GM12892 (cell line): Measurements from ENCODE around the gene NSUN6.

Experiments
- POLR2A ChIP-seq: IDR thresholded peaks from 2 replicates; pipeline ENCODE4 v1.6.1; 2011; ENCODE audit warnings: low read depth, low read length, control low read depth
- POLR2AphosphoS5 ChIP-seq: IDR thresholded peaks from 2 replicates; pipeline ENCODE4 v1.6.1; 2011; ENCODE audit warnings: low read depth, low read length, control low read depth
- TAF1 ChIP-seq: IDR thresholded peaks from 2 replicates; pipeline ENCODE4 v1.6.1; 2011; ENCODE audit warnings: low read depth, mild to moderate bottlenecking, control low read depth, low read length, borderline replicate concordance

DNA sequence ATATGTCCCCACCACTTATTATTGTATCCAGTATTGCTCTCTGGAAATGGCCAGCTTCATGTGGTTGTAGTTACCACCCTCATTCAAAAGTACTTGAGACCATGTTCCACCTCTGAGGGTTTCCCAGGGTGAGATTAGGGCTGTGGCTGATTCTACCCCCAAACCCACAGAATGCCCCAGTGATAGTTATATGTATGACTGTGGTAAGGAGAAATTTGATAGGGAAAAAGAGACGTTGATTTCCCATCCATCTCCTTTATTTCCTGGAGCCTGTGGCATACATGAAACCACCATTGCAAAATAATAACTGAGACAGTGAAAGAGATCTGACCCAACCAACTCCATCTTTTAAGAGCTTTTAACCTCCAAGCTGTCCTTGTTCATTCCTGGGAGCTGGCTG lies 33.0 kb upstream of the NSUN6 start:
- TF ChIP-seq TAF1 (no peak), POLR2AphosphoS5 (no peak), POLR2A (no peak)
